ENCODE measurements around the gene GBP5. TPM values are rescaled to one million over a fixed set of nuclear protein-coding genes. Genes with fewer than 3 reads are reported as not detected.

Gene GBP5
- total RNA-seq, 4 donors from 2014 or later, result 0.13 to 1.0 (median 0.25) TPM; not detected in 1

DNA sequence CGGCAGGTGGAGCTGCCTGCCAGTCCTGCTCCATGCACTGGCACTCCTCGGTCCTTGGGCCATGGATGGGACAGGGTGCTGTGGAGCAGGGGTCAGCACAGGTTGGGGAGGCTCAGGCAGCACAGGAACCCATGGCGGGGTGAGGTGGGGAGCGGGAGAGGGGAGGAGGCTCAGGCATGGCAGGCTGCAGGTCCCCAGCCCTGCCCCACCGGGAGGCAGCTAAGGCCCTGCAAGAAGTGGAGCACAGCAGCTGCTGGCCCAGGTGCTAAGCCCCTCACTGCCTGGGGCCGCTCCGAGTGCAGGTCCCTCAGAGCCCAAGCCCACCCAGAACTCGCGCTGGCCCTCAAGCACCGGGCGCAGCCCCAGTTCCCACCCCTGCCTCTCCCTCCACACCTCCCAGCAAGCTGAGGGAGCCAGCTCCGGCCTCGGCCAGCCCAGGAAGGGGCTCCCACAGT, 691 bp upstream of the GBP5 start:
- Histone ChIP-seq H3K36me3 (no peaks in the 10 kb centered on the region), H3K4me1 (peaks cover 0 to 9% of the 10 kb centered on the region in 2 donors), H3K4me3 (no peak overlapping the region), H3K27me3 (no peaks in the 10 kb centered on the region), H3K27ac (no peak overlapping the region), H3K9me3 (no peaks in the 10 kb centered on the region)
- no peak for ATAC-seq
- no peak for DNase-seq
- in situ Hi-C loops (cut with MboI; ENCODE audit: low sequenced_read_pairs in 4 of 4) (no loop called here), intact Hi-C loops (cut with DNase I; ENCODE audit: low total_unique reads) (no loop called here)
- TF ChIP-seq POLR2A (IDR thresholded peaks at IDR 0.05), result no peak
- TF ChIP-seq, protein P1, sequence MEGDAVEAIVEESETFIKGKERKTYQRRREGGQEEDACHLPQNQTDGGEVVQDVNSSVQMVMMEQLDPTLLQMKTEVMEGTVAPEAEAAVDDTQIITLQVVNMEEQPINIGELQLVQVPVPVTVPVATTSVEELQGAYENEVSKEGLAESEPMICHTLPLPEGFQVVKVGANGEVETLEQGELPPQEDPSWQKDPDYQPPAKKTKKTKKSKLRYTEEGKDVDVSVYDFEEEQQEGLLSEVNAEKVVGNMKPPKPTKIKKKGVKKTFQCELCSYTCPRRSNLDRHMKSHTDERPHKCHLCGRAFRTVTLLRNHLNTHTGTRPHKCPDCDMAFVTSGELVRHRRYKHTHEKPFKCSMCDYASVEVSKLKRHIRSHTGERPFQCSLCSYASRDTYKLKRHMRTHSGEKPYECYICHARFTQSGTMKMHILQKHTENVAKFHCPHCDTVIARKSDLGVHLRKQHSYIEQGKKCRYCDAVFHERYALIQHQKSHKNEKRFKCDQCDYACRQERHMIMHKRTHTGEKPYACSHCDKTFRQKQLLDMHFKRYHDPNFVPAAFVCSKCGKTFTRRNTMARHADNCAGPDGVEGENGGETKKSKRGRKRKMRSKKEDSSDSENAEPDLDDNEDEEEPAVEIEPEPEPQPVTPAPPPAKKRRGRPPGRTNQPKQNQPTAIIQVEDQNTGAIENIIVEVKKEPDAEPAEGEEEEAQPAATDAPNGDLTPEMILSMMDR (IDR thresholded peaks at IDR 0.05 in 4 of 5, conservative IDR thresholded peaks at IDR 0.05 in 1 of 5), result no peak

DNA sequence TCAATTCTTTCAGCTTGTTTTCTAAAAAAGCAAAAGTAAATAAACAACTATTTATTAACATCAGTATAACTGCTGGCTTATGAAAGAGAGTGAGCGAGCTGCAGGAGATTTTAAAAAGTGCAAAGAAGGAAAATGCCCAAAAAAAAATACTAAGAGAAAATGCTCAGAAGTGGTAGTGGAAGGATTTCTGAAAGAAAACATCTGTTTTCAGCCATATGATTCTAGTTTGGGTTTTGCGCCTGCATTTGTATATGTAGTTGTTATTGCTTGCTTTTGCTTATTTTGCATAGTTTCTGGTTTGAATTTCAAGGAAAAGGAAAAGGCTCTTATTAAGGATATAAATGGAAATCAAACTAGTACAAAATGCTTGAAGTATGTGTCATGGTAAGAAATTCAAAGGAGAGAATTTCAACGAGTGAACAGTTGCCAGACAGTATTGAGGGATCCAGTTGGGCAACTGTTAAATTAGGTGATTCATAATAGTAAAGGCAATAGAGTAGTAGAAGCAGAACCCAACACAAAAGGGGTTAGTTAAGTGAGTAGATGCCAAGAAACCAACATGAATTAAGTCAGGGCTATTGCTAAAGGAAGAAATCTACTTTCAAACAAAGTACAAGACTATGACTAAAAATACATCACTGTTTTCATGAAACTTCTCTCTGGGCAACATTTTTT, 1.2 kb downstream of the GBP5 start:
- Histone ChIP-seq H3K4me1 (peaks cover 0 to 9% of the 10 kb centered on the region in 2 donors), H3K27me3 (no peaks in the 10 kb centered on the region), H3K9me3 (no peaks in the 10 kb centered on the region), H3K36me3 (no peaks in the 10 kb centered on the region), H3K4me3 (no peak overlapping the region), H3K27ac (no peak overlapping the region)
- no peak for DNase-seq
- TF ChIP-seq, protein P1 (IDR thresholded peaks at IDR 0.05 in 4 of 5, conservative IDR thresholded peaks at IDR 0.05 in 1 of 5), result no peak
- TF ChIP-seq POLR2A (IDR thresholded peaks at IDR 0.05), result no peak
- in situ Hi-C loops (cut with MboI; ENCODE audit: low sequenced_read_pairs in 4 of 4), result no loop called here
- ATAC-seq, result no peak
- intact Hi-C loops (cut with DNase I; ENCODE audit: low total_unique reads), result no loop called here

DNA sequence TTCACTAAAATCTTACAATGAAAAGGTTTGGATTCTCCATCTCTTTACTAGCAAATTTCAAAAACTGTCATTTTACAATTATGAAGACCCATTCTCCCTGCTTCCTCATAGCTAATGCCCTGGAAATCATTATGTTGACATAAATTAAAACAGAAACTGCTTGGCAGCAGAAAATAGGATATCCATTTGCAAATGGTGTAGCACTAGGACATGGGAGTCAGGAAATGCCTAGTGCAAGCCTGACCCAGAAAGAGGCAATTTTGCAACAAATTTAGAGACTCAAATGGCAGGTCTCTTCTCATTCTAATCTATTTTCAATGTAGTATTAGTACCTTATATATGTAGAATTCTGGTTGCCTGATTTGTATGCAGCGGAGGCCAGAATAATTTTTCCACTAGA, 2.2 kb downstream of the GBP5 start:
- H3K4me3 ChIP-seq, result no peak overlapping the region
- in situ Hi-C loops (cut with MboI; ENCODE audit: low sequenced_read_pairs in 4 of 4), result no loop called here
- ATAC-seq (no peak), DNase-seq (no peak)
- H3K27me3 ChIP-seq, result no peaks in the 10 kb centered on the region
- no peak for TF ChIP-seq POLR2A (IDR thresholded peaks at IDR 0.05)
- TF ChIP-seq, protein P1 (IDR thresholded peaks at IDR 0.05 in 4 of 5, conservative IDR thresholded peaks at IDR 0.05 in 1 of 5), result no peak
- H3K36me3 ChIP-seq, result no peaks in the 10 kb centered on the region
- H3K4me1 ChIP-seq, result peaks cover 0 to 9% of the 10 kb centered on the region in 2 donors
- intact Hi-C loops (cut with DNase I; ENCODE audit: low total_unique reads), result no loop called here
- no peaks in the 10 kb centered on the region for H3K9me3 ChIP-seq
- H3K27ac ChIP-seq, result no peak overlapping the region

DNA sequence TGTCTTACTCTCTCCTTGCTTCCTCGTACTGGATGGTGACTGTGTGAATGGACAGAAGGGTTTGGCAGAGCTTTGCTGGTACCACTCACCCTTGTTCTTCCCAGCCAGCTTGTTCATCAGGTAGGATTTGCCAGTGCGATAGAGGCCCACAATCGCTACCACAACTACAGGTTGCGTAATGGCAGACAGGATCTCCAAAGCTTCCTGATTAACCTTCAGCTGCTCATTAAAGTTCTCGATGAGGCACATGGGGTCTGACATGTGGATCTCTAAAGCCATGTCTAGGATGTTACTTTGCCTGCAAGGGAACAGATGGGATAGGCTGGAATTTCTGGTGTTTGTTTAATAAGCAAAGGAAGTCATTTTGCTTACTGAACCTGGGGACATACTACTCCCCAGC, 3.4 kb downstream of the GBP5 start:
- Histone ChIP-seq H3K27ac (no peak overlapping the region), H3K36me3 (no peaks in the 10 kb centered on the region), H3K9me3 (no peaks in the 10 kb centered on the region), H3K4me3 (no peak overlapping the region), H3K27me3 (no peaks in the 10 kb centered on the region), H3K4me1 (no peaks in the 10 kb centered on the region)
- in situ Hi-C loops (cut with MboI; ENCODE audit: low sequenced_read_pairs in 4 of 4), result no loop called here
- DNase-seq (no peak), ATAC-seq (no peak)
- intact Hi-C loops (cut with DNase I; ENCODE audit: low total_unique reads), result no loop called here
- TF ChIP-seq, protein P1 (IDR thresholded peaks at IDR 0.05 in 4 of 5, conservative IDR thresholded peaks at IDR 0.05 in 1 of 5), result no peak
- TF ChIP-seq POLR2A (IDR thresholded peaks at IDR 0.05), result no peak
